Upper lobe of right lung (tissue), 1 donor: ENCODE measurements around the gene ZNF844. TPM values are rescaled to one million over a fixed set of nuclear protein-coding genes. Genes with fewer than 3 reads are reported as not detected.

Experiments
- ATAC-seq: fragments of 200-7000 bp; cut with Tn5 transposase; one replicate; pipeline ENCODE4 v1.9.1; 2020; ENCODE audit warnings: mild to moderate bottlenecking, moderate library complexity
- DNase-seq: peaks from one replicate; pipeline ENCODE4 v3.0.0-alpha.2; 2020
- H3K27ac ChIP-seq: fragments of 200-600 bp; one replicate; pipeline ENCODE4 v1.8.0; 2022
- H3K27me3 ChIP-seq: fragments of 200-600 bp; one replicate; pipeline ENCODE4 v1.8.0; 2022; ENCODE audit warnings: mild to moderate bottlenecking
- H3K36me3 ChIP-seq: fragments of 200-600 bp; one replicate; pipeline ENCODE4 v1.8.0; 2022
- H3K4me1 ChIP-seq: fragments of 200-600 bp; one replicate; pipeline ENCODE4 v1.8.0; 2022
- H3K4me3 ChIP-seq: fragments of 200-600 bp; one replicate; pipeline ENCODE4 v1.8.0; 2022; ENCODE audit warnings: mild to moderate bottlenecking
- H3K9me3 ChIP-seq: fragments of 200-600 bp; one replicate; pipeline ENCODE4 v1.8.0; 2022
- intact Hi-C: fragments of 100-400 bp; cut with DNase I; formaldehyde crosslinking; loops from one replicate; pipeline ENCODE4 v1.11.0; 2022
- total RNA-seq: library from RNA; stranded (reverse); fragmentation: NEBNext Ultra II Directional; extraction: Animal tissue kit (Norgen Biotek cat#: 25700); gene quantifications from one replicate; pipeline ENCODE4 v1.2.1, GENCODE V29; 2021
- TF ChIP-seq, protein P1 (sequence below): fragments of 200-600 bp; IDR thresholded peaks from one replicate; pipeline ENCODE4 v1.8.0; 2022; ENCODE audit warnings: antibody characterized with exemption
- donor health status: DM: no; HTN: yes; CAD: no; lungs with severe emphysema.

ZNF844 gene
- total RNA-seq, 1 donor from 2014 or later, result 12.0 TPM

DNA sequence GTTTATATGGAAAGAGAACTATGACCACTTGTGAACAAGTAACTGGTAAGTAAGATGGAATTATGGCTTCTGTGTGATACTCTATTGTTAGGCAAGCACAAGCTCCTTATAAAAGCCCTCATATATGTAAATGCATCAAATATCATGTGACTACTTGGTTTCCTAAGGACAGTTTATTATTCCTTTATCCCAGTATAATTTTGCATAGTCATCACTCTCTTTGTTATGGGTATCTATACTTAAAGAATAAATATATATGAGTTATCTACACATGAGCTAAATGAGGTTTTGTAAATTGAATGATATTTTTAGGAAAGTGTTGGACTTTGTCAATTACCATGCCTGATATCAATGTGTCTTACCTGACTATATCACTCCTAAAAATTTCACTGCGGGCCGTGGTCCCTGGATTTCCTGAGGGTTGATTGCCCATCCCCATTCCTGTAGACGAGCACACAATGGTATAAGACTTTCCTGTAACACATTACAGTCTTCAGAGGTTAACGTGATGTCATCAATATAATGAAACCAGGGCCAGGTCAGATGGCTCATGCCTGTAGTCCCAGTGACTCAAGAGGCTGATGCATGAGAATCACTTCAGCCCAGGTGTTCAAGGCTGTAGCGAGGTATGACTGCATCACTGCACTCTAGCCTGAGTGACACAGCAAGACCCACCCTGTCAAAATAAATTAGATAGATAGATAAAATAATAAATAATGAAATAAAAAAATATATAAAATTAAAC, 20.7 kb downstream of the ZNF844 start:
- Histone ChIP-seq H3K4me3 (no peak overlapping the region), H3K27ac (no peak overlapping the region), H3K4me1 (no peaks in the 10 kb centered on the region), H3K9me3 (peaks cover 13% of the 10 kb centered on the region), H3K36me3 (no peaks in the 10 kb centered on the region), H3K27me3 (no peaks in the 10 kb centered on the region)
- ATAC-seq (no peak), DNase-seq (no peak)
- intact Hi-C loops, result no loop called here
- TF ChIP-seq, protein P1, sequence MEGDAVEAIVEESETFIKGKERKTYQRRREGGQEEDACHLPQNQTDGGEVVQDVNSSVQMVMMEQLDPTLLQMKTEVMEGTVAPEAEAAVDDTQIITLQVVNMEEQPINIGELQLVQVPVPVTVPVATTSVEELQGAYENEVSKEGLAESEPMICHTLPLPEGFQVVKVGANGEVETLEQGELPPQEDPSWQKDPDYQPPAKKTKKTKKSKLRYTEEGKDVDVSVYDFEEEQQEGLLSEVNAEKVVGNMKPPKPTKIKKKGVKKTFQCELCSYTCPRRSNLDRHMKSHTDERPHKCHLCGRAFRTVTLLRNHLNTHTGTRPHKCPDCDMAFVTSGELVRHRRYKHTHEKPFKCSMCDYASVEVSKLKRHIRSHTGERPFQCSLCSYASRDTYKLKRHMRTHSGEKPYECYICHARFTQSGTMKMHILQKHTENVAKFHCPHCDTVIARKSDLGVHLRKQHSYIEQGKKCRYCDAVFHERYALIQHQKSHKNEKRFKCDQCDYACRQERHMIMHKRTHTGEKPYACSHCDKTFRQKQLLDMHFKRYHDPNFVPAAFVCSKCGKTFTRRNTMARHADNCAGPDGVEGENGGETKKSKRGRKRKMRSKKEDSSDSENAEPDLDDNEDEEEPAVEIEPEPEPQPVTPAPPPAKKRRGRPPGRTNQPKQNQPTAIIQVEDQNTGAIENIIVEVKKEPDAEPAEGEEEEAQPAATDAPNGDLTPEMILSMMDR, result no peak

DNA sequence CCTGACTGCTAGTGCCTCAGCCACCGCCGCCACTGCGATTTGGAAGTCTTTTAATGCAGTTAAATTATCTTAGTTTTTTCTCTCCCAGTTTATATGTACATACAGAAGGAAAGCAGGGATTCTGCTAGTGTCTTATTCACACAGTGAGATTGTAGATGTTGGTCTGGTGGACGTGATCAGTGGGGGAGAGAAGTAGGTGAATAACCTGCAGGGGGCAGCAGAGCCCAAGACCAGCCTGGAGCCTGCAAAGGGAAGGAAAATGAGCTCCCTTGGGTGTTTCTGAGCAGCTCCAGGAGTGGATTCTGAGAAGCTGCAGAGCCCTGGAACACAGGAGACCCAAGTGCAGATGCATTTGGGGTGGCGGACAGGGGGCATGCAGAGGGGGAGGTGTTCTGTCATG, 26.3 kb downstream of the ZNF844 start:
- Histone ChIP-seq H3K27ac (no peak overlapping the region), H3K4me3 (no peak overlapping the region), H3K36me3 (no peaks in the 10 kb centered on the region), H3K27me3 (no peaks in the 10 kb centered on the region), H3K4me1 (peaks cover 7% of the 10 kb centered on the region), H3K9me3 (no peaks in the 10 kb centered on the region)
- peak; percentile 81 for DNase-seq
- peak; percentile 82 for ATAC-seq
- TF ChIP-seq, protein P1, result peak; percentile 69
- intact Hi-C loops, result no loop called here

DNA sequence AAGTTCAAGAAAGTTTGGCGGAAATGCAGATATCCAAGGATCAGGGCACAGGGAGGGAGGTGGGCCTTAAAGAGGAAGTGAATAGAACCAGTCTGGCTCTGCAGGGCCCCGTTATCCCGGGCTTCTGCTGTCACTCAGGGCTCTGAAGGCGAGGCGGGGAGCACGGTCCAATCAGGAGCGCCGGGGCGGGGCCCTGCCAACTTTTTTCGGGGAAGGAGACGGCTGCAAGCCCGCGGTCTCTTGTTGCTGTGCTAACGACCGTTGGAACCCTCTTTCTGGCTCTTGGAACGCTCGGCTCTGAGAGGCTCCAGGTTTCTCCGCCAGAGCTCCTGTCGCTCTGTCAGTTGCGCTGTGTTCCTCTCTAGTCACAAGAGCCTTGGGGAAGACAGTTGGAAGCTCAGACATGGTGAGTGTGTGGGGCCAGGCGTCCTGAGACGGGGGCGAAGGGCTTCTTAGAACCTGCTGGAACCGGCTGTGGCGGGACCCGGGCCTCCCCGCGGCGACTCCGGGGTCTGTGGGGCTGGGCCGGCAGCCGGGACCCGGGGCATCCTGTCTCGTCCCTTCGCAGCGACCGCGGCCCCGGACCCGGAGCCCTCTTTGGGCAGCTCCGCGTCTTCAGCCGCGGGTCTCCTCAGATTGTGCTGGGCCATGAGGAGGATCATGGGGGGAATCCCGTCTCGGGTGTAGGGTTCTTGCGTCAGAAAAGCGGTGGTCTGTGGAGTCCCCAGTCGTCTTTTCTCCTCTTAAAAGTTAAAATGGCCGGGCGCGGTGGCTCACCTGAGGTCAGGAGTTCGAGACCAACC, 27.7 kb downstream of the ZNF844 start:
- Histone ChIP-seq H3K4me3 (peak overlapping the region; percentile 65), H3K27me3 (no peaks in the 10 kb centered on the region), H3K4me1 (peaks cover 7% of the 10 kb centered on the region), H3K9me3 (no peaks in the 10 kb centered on the region), H3K27ac (peak overlapping the region; percentile 77), H3K36me3 (no peaks in the 10 kb centered on the region)
- peak; percentile 94 for DNase-seq
- ATAC-seq, result peak; percentile 98
- TF ChIP-seq, protein P1, result no peak
- intact Hi-C loops, result no loop called here

DNA sequence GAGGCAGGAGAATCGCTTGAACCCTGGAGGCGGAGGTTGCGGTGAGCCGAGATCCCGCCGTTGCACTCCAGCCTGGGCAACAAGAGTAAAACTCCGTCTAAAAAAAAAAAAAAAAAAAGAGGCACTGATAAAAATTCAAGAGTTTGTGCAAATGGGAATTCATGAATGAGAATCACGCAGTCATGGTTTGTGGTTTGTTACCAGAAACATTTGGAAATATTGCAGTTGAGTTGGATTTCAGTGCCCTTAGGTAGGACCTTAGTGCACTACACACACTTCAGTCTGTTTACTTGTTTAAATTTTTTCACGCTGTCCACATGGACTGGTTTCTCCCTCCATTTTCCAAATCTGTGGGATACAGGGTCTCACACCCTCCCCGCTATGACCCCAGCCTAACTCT, 28.4 kb downstream of the ZNF844 start:
- Histone ChIP-seq H3K4me1 (peaks cover 7% of the 10 kb centered on the region), H3K4me3 (peak overlapping the region; percentile 65), H3K27ac (peak overlapping the region; percentile 77), H3K36me3 (no peaks in the 10 kb centered on the region), H3K27me3 (no peaks in the 10 kb centered on the region), H3K9me3 (no peaks in the 10 kb centered on the region)
- TF ChIP-seq, protein P1, result no peak
- DNase-seq (no peak), ATAC-seq (no peak)
- intact Hi-C loops, result no loop called here

DNA sequence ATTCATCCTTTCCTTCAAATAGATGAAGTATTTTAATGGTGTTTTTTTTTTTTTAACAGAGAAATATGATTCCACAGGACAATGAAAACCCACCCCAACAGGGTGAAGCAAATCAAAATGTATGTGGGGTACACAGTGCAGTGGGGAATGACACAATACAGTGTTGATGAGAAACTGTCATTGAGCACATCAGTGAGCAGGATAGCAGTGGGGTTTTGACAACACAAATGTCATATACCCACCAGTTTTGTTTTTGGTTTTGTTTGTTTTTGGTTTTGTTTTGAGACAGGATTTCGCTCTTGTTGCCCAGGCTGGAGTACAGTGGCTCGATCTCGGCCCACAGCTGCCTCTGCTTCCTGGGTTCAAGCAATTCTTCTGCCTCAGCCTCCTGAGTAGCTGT, 29.2 kb downstream of the ZNF844 start:
- TF ChIP-seq, protein P1, result no peak
- no peaks in the 10 kb centered on the region for H3K27me3 ChIP-seq
- peaks cover 7% of the 10 kb centered on the region for H3K4me1 ChIP-seq
- ATAC-seq, result no peak
- no peaks in the 10 kb centered on the region for H3K36me3 ChIP-seq
- no peak overlapping the region for H3K4me3 ChIP-seq
- no peak overlapping the region for H3K27ac ChIP-seq
- intact Hi-C loops, result no loop called here
- H3K9me3 ChIP-seq, result no peaks in the 10 kb centered on the region
- no peak for DNase-seq
